HG03342 (cell line): ENCODE data around the gene WDR72.
"Not testable (repeated sequence)": the region's sequence is repeated elsewhere in the genome, so short reads cannot be mapped to it uniquely, and the experiment has no call there.

Experiments used
- ATAC-seq: cut with Tn5 transposase; IDR thresholded peaks from one replicate; pipeline ENCODE4 v1.9.1; 2021; ENCODE audit warnings: mild to moderate bottlenecking, moderate library complexity; ENCODE audit not compliant: unreplicated experiment

The WDR72 gene

GRCh38 chr15:53710906-53711305, 48.6 kb downstream of the WDR72 start:
- no peak for ATAC-seq

GRCh38 chr15:53709821-53710220, 49.6 kb downstream of the WDR72 start:
- no peak for ATAC-seq

GRCh38 chr15:53695365-53695764, 64.1 kb downstream of the WDR72 start:
- no peak for ATAC-seq

- no peak for ATAC-seq
These were observed 65.0 kb downstream of the WDR72 start for GRCh38 chr15:53694476-53694874.

GRCh38 chr15:53693729-53694475, 65.6 kb downstream of the WDR72 start:
- ATAC-seq: no peak

- ATAC-seq: not testable (repeated sequence)
These were observed 75.3 kb downstream of the WDR72 start for GRCh38 chr15:53684162-53684561.

- ATAC-seq: no peak
These were observed 78.4 kb downstream of the WDR72 start for GRCh38 chr15:53681056-53681455.

GRCh38 chr15:53675832-53676231, 83.6 kb downstream of the WDR72 start:
- no peak for ATAC-seq

GRCh38 chr15:53671545-53671944, 87.9 kb downstream of the WDR72 start:
- no peak for ATAC-seq

GRCh38 chr15:53670701-53671100, 88.8 kb downstream of the WDR72 start:
- no peak for ATAC-seq

- no peak for ATAC-seq
These were observed 93.5 kb downstream of the WDR72 start for GRCh38 chr15:53665930-53666329.

GRCh38 chr15:53658827-53659555, 100.5 kb downstream of the WDR72 start:
- ATAC-seq: no peak

GRCh38 chr15:53658255-53658654, 101.2 kb downstream of the WDR72 start:
- ATAC-seq: no peak

- no peak for ATAC-seq
These were observed 110.5 kb downstream of the WDR72 start for GRCh38 chr15:53648934-53649333.

GRCh38 chr15:53644660-53645059, 114.8 kb downstream of the WDR72 start:
- no peak for ATAC-seq

- no peak for ATAC-seq
These were observed 124.9 kb downstream of the WDR72 start for GRCh38 chr15:53634517-53635106.

- no peak for ATAC-seq
These were observed 132.2 kb downstream of the WDR72 start for GRCh38 chr15:53627279-53627678.

- ATAC-seq: no peak
These were observed 133.3 kb downstream of the WDR72 start for GRCh38 chr15:53625962-53626845.

- no peak for ATAC-seq
These were observed 134.2 kb downstream of the WDR72 start for GRCh38 chr15:53625260-53625659.

- ATAC-seq: no peak
These were observed 141.0 kb downstream of the WDR72 start for GRCh38 chr15:53618461-53618860.
